A549 (cell line): ENCODE measurements around the gene TRAPPC10. TPM values are rescaled to one million over a fixed set of nuclear protein-coding genes. Genes with fewer than 3 reads are reported as not detected.

ENCODE experiments used
- ATAC-seq, 2 experiments: fragments of 200-7000 bp in 1 of 2; fragments of >200 bp in 1 of 2; cut with Nextera tagmentation in 1 of 2; cut with Tn5 transposase in 1 of 2; 3 replicates each; pipeline versions ENCODE4 v1.8.0 to v1.9.1; 2018 to 2020; ENCODE audit warnings: mild to moderate bottlenecking in 1 of 2, moderate library complexity in 1 of 2
- CTCF ChIA-PET: fragments of 300-600 bp; sonication (Branson Sonifier 250); formaldehyde crosslinking; extraction: SDS; loops from one replicate; lab custom pipeline; 2021; ENCODE audit warnings: antibody characterized with exemption, inconsistent platforms; lab: Yijun Ruan, JAX
- POLR2A ChIA-PET: fragments of 350-600 bp; formaldehyde crosslinking; extraction: SDS; loops from one replicate; lab custom pipeline; 2021; ENCODE audit warnings: antibody characterized with exemption, inconsistent platforms; lab: Yijun Ruan, JAX
- DNase-seq, 2 experiments: peaks; one replicate each; pipeline versions ENCODE4 v3.0.0 to v3.0.0-alpha.2; 2011 to 2016; ENCODE audit warnings: low read depth in 1 of 2, low spot score in 1 of 2
- FAIRE-seq: peaks from 2 replicates; lab custom pipeline; 2011; peaks lifted over from hg19 to GRCh38; lab: Jason Lieb, UNC
- H3K27ac ChIP-seq, 2 experiments: fragments of >200 bp; sonication (Bioruptor Twin); formaldehyde crosslinking; 3 replicates each; pipeline ENCODE4 v1.5.1; 2016 to 2017
- H3K4me1 ChIP-seq: fragments of >200 bp; sonication (Bioruptor Twin); formaldehyde crosslinking; 3 replicates; pipeline ENCODE4 v1.6.1; 2016
- H3K4me2 ChIP-seq: fragments of >200 bp; sonication (Bioruptor Twin); formaldehyde crosslinking; 3 replicates; pipeline ENCODE4 v1.6.1; 2016
- H3K4me3 ChIP-seq: fragments of >200 bp; sonication (Bioruptor Twin); formaldehyde crosslinking; 3 replicates; pipeline ENCODE4 v1.5.1; 2016
- H3K9me3 ChIP-seq: fragments of >200 bp; sonication (Bioruptor Twin); formaldehyde crosslinking; 3 replicates; pipeline ENCODE4 v1.6.1; 2016
- BHLHE40 ChIP-seq: IDR thresholded peaks from 2 replicates; pipeline ENCODE4 v1.6.1; 2012; ENCODE audit warnings: low read depth, low read length, inconsistent platforms
- CBX2 ChIP-seq: fragments of 200-600 bp; sonication (generic); IDR thresholded peaks from 2 replicates; pipeline ENCODE4 v1.6.1; 2016; ENCODE audit warnings: low read depth, mild to moderate bottlenecking, borderline replicate concordance
- CBX8 ChIP-seq: fragments of 200-600 bp; sonication (generic); IDR thresholded peaks from 2 replicates; pipeline ENCODE4 v1.6.1; 2016
- ELK1 ChIP-seq: fragments of 150-350 bp; IDR thresholded peaks from 2 replicates; pipeline ENCODE4 v1.6.1; 2014; ENCODE audit warnings: low read depth, mild to moderate bottlenecking, low read length
- FOSB ChIP-seq: fragments of 250-450 bp; sonication (Bioruptor Pico); IDR thresholded peaks from 2 replicates; pipeline ENCODE4 v1.5.0; 2020; ENCODE audit warnings: mild to moderate bottlenecking, moderate library complexity
- FOSL2 ChIP-seq, 2 experiments: fragments of 450-650 bp in 1 of 2; fragments of >200 bp in 1 of 2; sonication (Bioruptor Twin) in 1 of 2; formaldehyde crosslinking; IDR thresholded peaks; 2 replicates each; pipeline versions ENCODE4 v1.5.0 to v1.6.1; 2016 to 2020; ENCODE audit warnings: mild to moderate bottlenecking in 1 of 2, moderate library complexity in 1 of 2
- GATA3 ChIP-seq: IDR thresholded peaks from 2 replicates; pipeline ENCODE4 v1.6.1; 2012; ENCODE audit warnings: borderline replicate concordance
- JUN ChIP-seq, 2 experiments: fragments of >200 bp; sonication (Bioruptor Twin); formaldehyde crosslinking; IDR thresholded peaks; 2 replicates in 1 of 2; 3 replicates in 1 of 2; pipeline ENCODE4 v1.6.1; 2016 to 2017
- JUNB ChIP-seq: fragments of >200 bp; sonication (Bioruptor Twin); formaldehyde crosslinking; IDR thresholded peaks from 2 replicates; pipeline ENCODE4 v1.6.1; 2016
- MAFK ChIP-seq: fragments of 450-650 bp; IDR thresholded peaks from 2 replicates; pipeline ENCODE4 v1.6.1; 2014; ENCODE audit not compliant: partially characterized antibody
- MYC ChIP-seq: IDR thresholded peaks from 2 replicates; pipeline ENCODE4 v1.6.1; 2012; ENCODE audit warnings: mild to moderate bottlenecking, inconsistent platforms, low read length, improper control_type of control experiment, borderline replicate concordance
- NFE2L2 ChIP-seq: fragments of 150-350 bp; conservative IDR thresholded peaks from 2 replicates; pipeline ENCODE4 v1.6.1; 2014; ENCODE audit warnings: low read length
- NPAS2 ChIP-seq: fragments of 250-450 bp; sonication (Bioruptor Pico); IDR thresholded peaks from 2 replicates; pipeline ENCODE4 v1.8.0; 2022; ENCODE audit warnings: mild to moderate bottlenecking, moderate library complexity, borderline replicate concordance
- NR3C1 ChIP-seq: fragments of >200 bp; sonication (Bioruptor Twin); formaldehyde crosslinking; IDR thresholded peaks from 3 replicates; pipeline ENCODE4 v1.6.1; 2017
- PBX3 ChIP-seq: IDR thresholded peaks from 2 replicates; pipeline ENCODE4 v1.6.1; 2012
- PHF8 ChIP-seq: fragments of 200-600 bp; sonication (generic); IDR thresholded peaks from 2 replicates; pipeline ENCODE4 v1.6.1; 2016; ENCODE audit warnings: low read depth, mild to moderate bottlenecking, antibody characterized with exemption, moderate library complexity, borderline replicate concordance
- RAD21 ChIP-seq, 2 experiments: fragments of >200 bp in 1 of 2; sonication (Bioruptor Twin) in 1 of 2; formaldehyde crosslinking in 1 of 2; IDR thresholded peaks in 1 of 2; conservative IDR thresholded peaks in 1 of 2; 2 replicates in 1 of 2; 3 replicates in 1 of 2; pipeline ENCODE4 v1.6.1; 2012 to 2018; ENCODE audit warnings: inconsistent platforms in 1 of 2
- TFCP2L1 ChIP-seq: fragments of 250-450 bp; sonication (Bioruptor Pico); IDR thresholded peaks from 2 replicates; pipeline ENCODE4 v1.5.0; 2021; ENCODE audit warnings: mild to moderate bottlenecking
- ZFP36 ChIP-seq: fragments of 450-650 bp; IDR thresholded peaks from 2 replicates; pipeline ENCODE4 v1.6.1; 2014; ENCODE audit warnings: borderline replicate concordance; ENCODE audit not compliant: partially characterized antibody
- ZSCAN20 ChIP-seq: fragments of 250-450 bp; sonication (Bioruptor Pico); IDR thresholded peaks from 2 replicates; pipeline ENCODE4 v1.8.0; 2022; ENCODE audit warnings: mild to moderate bottlenecking, moderate library complexity
- WGBS: methylation state at CpG from one replicate; pipeline ENCODE4 v1.1.6; 2017; ENCODE audit errors: missing lambda C conversion rate; 5-methylcytosine and 5-hydroxymethylcytosine counted together
- polyA plus RNA-seq, 4 experiments: library from polyadenylated mRNA; depleted of rRNA in 3 of 4; stranded (reverse); fragments of >200 nt; fragmentation: RNase III in 1 of 4; extraction: RNeasy Plus Mini Kit Qiagen cat#74134 plus additional on column Dnase treatment in 1 of 4; gene quantifications; 2 replicates in 3 of 4; 3 replicates in 1 of 4; pipeline ENCODE4 v1.2.3, GENCODE V29; 2011 to 2017
- TF ChIP-seq, protein P1 (sequence below): fragments of >200 bp; sonication (Bioruptor Twin); formaldehyde crosslinking; IDR thresholded peaks from 3 replicates; pipeline ENCODE4 v1.6.1; 2016
- TF ChIP-seq, protein P2 (sequence below): IDR thresholded peaks from 2 replicates; pipeline ENCODE4 v1.6.1; 2012; ENCODE audit warnings: low read depth, borderline replicate concordance

The TRAPPC10 gene
- polyA plus RNA-seq, 2 of the 4 experiments (the other 2 are of a cell fraction), result 11.8 to 27.7 TPM

GRCh38 chr21:43976661-43977060 lies 35.4 kb upstream of the TRAPPC10 start:
- Histone ChIP-seq H3K9me3 (no peaks in the 10 kb centered on the region), H3K4me2 (no peak overlapping the region), H3K27ac (no peak overlapping the region), H3K4me1 (no peaks in the 10 kb centered on the region), H3K4me3 (no peak overlapping the region)
- DNase-seq, result no peak
- POLR2A ChIA-PET, result no interaction called here
- no peak for FAIRE-seq
- no peak for TF ChIP-seq MYC
- no peak for TF ChIP-seq FOSL2 (IDR thresholded peaks at IDR 0.05)
- TF ChIP-seq FOSL2 (CRISPR knock-in tag; IDR thresholded peaks at IDR 0.05), result no peak
- TF ChIP-seq ZSCAN20 (CRISPR knock-in tag), result no peak
- no peak for TF ChIP-seq JUNB
- TF ChIP-seq, protein P1, sequence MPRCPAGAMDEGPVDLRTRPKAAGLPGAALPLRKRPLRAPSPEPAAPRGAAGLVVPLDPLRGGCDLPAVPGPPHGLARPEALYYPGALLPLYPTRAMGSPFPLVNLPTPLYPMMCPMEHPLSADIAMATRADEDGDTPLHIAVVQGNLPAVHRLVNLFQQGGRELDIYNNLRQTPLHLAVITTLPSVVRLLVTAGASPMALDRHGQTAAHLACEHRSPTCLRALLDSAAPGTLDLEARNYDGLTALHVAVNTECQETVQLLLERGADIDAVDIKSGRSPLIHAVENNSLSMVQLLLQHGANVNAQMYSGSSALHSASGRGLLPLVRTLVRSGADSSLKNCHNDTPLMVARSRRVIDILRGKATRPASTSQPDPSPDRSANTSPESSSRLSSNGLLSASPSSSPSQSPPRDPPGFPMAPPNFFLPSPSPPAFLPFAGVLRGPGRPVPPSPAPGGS, result no peak
- TF ChIP-seq NPAS2 (CRISPR knock-in tag), result no peak
- no peak for TF ChIP-seq RAD21 (conservative IDR thresholded peaks at IDR 0.05 in 1 of 2, IDR thresholded peaks at IDR 0.05 in 1 of 2)
- no peak for TF ChIP-seq PHF8
- no peak for TF ChIP-seq JUN (IDR thresholded peaks at IDR 0.05)
- no peak for TF ChIP-seq TFCP2L1 (CRISPR knock-in tag)
- ATAC-seq, result no peak
- WGBS, result 89% methylated on average over 9 of the region's 9 CpGs
- CTCF ChIA-PET, result interaction anchor here (1.0 to 1.8 kb wide), 5 partner anchors 21 to 158 kb away, joined by 4 to 9 read pairs (median 5); no protein-coding TSS in a partner anchor

GRCh38 chr21:43978060-43978459 lies 34.0 kb upstream of the TRAPPC10 start:
- TF ChIP-seq ELK1 (no peak), BHLHE40 (no peak), PBX3 (no peak), NPAS2 (CRISPR knock-in tag) (no peak), CBX8 (no peak), ZFP36 (no peak), FOSB (CRISPR knock-in tag) (no peak), NR3C1 (no peak), MYC (no peak), GATA3 (no peak), NFE2L2 (no peak)
- TF ChIP-seq, protein P2, sequence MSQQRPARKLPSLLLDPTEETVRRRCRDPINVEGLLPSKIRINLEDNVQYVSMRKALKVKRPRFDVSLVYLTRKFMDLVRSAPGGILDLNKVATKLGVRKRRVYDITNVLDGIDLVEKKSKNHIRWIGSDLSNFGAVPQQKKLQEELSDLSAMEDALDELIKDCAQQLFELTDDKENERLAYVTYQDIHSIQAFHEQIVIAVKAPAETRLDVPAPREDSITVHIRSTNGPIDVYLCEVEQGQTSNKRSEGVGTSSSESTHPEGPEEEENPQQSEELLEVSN, result no peak
- 91% methylated on average over 9 of the region's 10 CpGs for WGBS
- FAIRE-seq (no peak), DNase-seq (no peak), ATAC-seq (no peak)
- no peaks in the 10 kb centered on the region for H3K4me1 ChIP-seq
- H3K4me2 ChIP-seq, result no peak overlapping the region
- H3K9me3 ChIP-seq, result no peaks in the 10 kb centered on the region
- ChIA-PET POLR2A (no interaction called here), CTCF (no interaction called here)
- no peak overlapping the region for H3K4me3 ChIP-seq
- no peak overlapping the region for H3K27ac ChIP-seq

DNA sequence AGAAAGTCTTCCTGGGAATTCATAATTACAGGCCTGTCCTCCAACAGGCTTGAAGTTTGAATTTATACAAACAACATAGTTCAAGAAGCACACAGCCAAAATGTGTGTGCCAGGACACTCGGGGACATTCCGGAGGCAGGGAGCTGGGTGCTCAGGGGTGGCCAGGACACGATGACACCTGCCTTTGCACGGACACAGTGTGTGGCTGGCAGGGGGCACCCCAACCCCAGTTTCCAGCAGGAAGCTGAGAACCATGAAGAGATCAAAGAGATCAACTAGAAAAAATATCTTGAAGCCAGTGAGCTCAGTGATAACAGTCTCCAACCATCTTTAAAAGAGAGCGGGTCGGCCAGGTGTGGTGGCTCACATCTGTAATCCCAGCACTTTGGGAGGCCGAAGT lies 32.5 kb upstream of the TRAPPC10 start:
- ATAC-seq, result no peak
- no peaks in the 10 kb centered on the region for H3K4me1 ChIP-seq
- ChIA-PET POLR2A (no interaction called here), CTCF (interaction anchor here (0.8 kb wide), 1 partner anchor 168 kb away, joined by 3 read pairs; no protein-coding TSS in a partner anchor)
- H3K4me2 ChIP-seq, result no peak overlapping the region
- H3K4me3 ChIP-seq, result no peak overlapping the region
- WGBS, result 85% methylated on average over 7 of the region's 7 CpGs
- no peaks in the 10 kb centered on the region for H3K9me3 ChIP-seq
- no peak overlapping the region for H3K27ac ChIP-seq
- DNase-seq, result no peak
- no peak for FAIRE-seq
- TF ChIP-seq FOSB (CRISPR knock-in tag), result no peak
- no peak for TF ChIP-seq MAFK
- TF ChIP-seq CBX2, result no peak
- TF ChIP-seq CBX8, result no peak
- peak in 1 of 2 experiments; percentile 21; a peak in 1 of 5 replicates for TF ChIP-seq RAD21 (conservative IDR thresholded peaks at IDR 0.05 in 1 of 2, IDR thresholded peaks at IDR 0.05 in 1 of 2)
